ENCODE data around the gene KRTAP9-7. TPM values are rescaled to one million over a fixed set of nuclear protein-coding genes. Genes with fewer than 3 reads are reported as not detected.

The KRTAP9-7 gene
- total and polyA plus RNA-seq, 10 of the 15 experiments (the other 5 are each of a cell fraction or from before 2014, with no cell fraction given), result not detected

DNA sequence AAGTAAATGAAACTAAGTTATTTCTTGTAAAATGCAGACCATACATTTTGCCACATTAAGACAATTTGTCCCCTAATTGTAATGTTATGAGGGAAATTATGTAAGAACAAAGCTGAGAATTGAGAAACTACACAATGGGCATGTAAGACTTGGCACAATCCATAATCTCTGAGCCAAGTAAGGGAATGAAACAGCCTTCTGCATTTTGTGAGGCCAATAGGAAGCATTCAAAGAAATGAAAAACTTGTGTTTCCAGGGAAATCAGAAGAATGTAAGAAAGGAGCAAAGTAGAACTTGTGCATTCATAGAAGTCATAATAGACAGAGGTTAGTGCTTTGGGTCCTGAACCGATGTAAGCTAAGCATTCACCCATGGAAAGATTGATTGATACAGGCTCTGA lies 24.2 kb upstream of the KRTAP9-7 start:
- BruUV-seq (replicated peaks), result no TSS peak
- intact Hi-C loops (cut with micrococcal nuclease; ENCODE audit: unreplicated experiment), result no loop called here
- Histone ChIP-seq H4K20me1 (ENCODE audit: control insufficient read depth, insufficient read depth) (no peaks in the 10 kb centered on the region), H3K9me3 (replicated peaks; ENCODE audit: control insufficient read depth, insufficient read depth, low read length) (no peaks in the 10 kb centered on the region), H3K9ac (ENCODE audit: control insufficient read depth, insufficient read depth, low read length) (no peak overlapping the region), H3K4me1 (ENCODE audit: control insufficient read depth, insufficient read depth, low read length) (no peaks in the 10 kb centered on the region), H3K36me3 (ENCODE audit: control insufficient read depth in 2 of 2, insufficient read depth in 2 of 2, low read length in 1 of 2) (no peaks in the 10 kb centered on the region), H3K79me2 (ENCODE audit: control insufficient read depth, insufficient read depth, low read length) (no peaks in the 10 kb centered on the region), H2AFZ (ENCODE audit: control insufficient read depth, low read depth, low read length) (no peak overlapping the region), H3K4me2 (ENCODE audit: control insufficient read depth, insufficient read depth) (no peak overlapping the region), H3K27ac (ENCODE audit: control insufficient read depth, insufficient read depth) (no peak overlapping the region), H3K27me3 (replicated peaks in 1 of 2; ENCODE audit: control insufficient read depth in 2 of 2, insufficient read depth in 2 of 2, low read length in 1 of 2) (no peaks in the 10 kb centered on the region; a peak in 1 of 4 replicates), H3K4me3 (no peak overlapping the region)
- ChIA-PET POLR2A (no interaction called here), SMC1A (ENCODE audit: uncharacterized antibody, unreplicated experiment) (no interaction called here), RAD21 (ENCODE audit: unreplicated experiment) (no interaction called here), CTCF (no interaction called here)
- FAIRE-seq, result no peak
- TF ChIP-seq HDAC6 (IDR thresholded peaks at IDR 0.05; ENCODE audit: unreplicated experiment), result no peak
- no peak for TF ChIP-seq SUPT20H (IDR thresholded peaks at IDR 0.05; ENCODE audit: borderline replicate concordance, control insufficient read depth, low read depth, low read length)
- TF ChIP-seq, protein P1, sequence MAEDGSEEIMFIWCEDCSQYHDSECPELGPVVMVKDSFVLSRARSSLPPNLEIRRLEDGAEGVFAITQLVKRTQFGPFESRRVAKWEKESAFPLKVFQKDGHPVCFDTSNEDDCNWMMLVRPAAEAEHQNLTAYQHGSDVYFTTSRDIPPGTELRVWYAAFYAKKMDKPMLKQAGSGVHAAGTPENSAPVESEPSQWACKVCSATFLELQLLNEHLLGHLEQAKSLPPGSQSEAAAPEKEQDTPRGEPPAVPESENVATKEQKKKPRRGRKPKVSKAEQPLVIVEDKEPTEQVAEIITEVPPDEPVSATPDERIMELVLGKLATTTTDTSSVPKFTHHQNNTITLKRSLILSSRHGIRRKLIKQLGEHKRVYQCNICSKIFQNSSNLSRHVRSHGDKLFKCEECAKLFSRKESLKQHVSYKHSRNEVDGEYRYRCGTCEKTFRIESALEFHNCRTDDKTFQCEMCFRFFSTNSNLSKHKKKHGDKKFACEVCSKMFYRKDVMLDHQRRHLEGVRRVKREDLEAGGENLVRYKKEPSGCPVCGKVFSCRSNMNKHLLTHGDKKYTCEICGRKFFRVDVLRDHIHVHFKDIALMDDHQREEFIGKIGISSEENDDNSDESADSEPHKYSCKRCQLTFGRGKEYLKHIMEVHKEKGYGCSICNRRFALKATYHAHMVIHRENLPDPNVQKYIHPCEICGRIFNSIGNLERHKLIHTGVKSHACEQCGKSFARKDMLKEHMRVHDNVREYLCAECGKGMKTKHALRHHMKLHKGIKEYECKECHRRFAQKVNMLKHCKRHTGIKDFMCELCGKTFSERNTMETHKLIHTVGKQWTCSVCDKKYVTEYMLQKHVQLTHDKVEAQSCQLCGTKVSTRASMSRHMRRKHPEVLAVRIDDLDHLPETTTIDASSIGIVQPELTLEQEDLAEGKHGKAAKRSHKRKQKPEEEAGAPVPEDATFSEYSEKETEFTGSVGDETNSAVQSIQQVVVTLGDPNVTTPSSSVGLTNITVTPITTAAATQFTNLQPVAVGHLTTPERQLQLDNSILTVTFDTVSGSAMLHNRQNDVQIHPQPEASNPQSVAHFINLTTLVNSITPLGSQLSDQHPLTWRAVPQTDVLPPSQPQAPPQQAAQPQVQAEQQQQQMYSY (CRISPR knock-in tag; IDR thresholded peaks at IDR 0.05), result no peak
- no peak for TF ChIP-seq CBFB (IDR thresholded peaks at IDR 0.05; ENCODE audit: low read depth)
- no peak for TF ChIP-seq STAT3 (IDR thresholded peaks at IDR 0.05; ENCODE audit: low read depth, low read length)
- TF ChIP-seq, protein P2, sequence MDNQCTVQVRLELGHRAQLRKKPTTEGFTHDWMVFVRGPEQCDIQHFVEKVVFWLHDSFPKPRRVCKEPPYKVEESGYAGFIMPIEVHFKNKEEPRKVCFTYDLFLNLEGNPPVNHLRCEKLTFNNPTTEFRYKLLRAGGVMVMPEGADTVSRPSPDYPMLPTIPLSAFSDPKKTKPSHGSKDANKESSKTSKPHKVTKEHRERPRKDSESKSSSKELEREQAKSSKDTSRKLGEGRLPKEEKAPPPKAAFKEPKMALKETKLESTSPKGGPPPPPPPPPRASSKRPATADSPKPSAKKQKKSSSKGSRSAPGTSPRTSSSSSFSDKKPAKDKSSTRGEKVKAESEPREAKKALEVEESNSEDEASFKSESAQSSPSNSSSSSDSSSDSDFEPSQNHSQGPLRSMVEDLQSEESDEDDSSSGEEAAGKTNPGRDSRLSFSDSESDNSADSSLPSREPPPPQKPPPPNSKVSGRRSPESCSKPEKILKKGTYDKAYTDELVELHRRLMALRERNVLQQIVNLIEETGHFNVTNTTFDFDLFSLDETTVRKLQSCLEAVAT (IDR thresholded peaks at IDR 0.05), result no peak
- TF ChIP-seq CBX3 (IDR thresholded peaks at IDR 0.05; ENCODE audit: borderline replicate concordance, low read depth), result no peak
- TF ChIP-seq SP1 (IDR thresholded peaks at IDR 0.05; ENCODE audit: low read depth, low read length), result no peak
- TF ChIP-seq NFIC (IDR thresholded peaks at IDR 0.05; ENCODE audit: low read depth, low read length), result no peak
- no peak for TF ChIP-seq MEF2B (IDR thresholded peaks at IDR 0.05; ENCODE audit: partially characterized antibody, poor library complexity, severe bottlenecking)
- TF ChIP-seq, protein P3, sequence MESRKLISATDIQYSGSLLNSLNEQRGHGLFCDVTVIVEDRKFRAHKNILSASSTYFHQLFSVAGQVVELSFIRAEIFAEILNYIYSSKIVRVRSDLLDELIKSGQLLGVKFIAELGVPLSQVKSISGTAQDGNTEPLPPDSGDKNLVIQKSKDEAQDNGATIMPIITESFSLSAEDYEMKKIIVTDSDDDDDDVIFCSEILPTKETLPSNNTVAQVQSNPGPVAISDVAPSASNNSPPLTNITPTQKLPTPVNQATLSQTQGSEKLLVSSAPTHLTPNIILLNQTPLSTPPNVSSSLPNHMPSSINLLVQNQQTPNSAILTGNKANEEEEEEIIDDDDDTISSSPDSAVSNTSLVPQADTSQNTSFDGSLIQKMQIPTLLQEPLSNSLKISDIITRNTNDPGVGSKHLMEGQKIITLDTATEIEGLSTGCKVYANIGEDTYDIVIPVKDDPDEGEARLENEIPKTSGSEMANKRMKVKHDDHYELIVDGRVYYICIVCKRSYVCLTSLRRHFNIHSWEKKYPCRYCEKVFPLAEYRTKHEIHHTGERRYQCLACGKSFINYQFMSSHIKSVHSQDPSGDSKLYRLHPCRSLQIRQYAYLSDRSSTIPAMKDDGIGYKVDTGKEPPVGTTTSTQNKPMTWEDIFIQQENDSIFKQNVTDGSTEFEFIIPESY (IDR thresholded peaks at IDR 0.05), result no peak
- TF ChIP-seq BCL11A (IDR thresholded peaks at IDR 0.05; ENCODE audit: low read depth, low read length), result no peak
- 0% methylated on average over 1 of the region's 1 CpG for WGBS (ENCODE audit: insufficient coverage, insufficient replicate concordance, low lambda C conversion rate, missing lambda C conversion rate)
- DNase-seq (ENCODE audit: low read depth, low spot score), result no peak
- in situ Hi-C loops (cut with MboI), result no loop called here
- no peak for ATAC-seq

Measured in GM12878 (cell line).